RWPE2 (cell line): ENCODE measurements around the gene KIF6.

Source experiments
- ATAC-seq: fragments of 200-7000 bp; cut with Tn5 transposase; 3 replicates; pipeline ENCODE4 v1.9.1; 2021; ENCODE audit warnings: low read depth
- DNase-seq: peaks from one replicate; pipeline ENCODE4 v3.0.0-alpha.2; 2020; ENCODE audit warnings: low spot score
- H3K27ac ChIP-seq: fragments of 450-650 bp; 2 replicates; pipeline ENCODE4 v1.5.1; 2017; ENCODE audit warnings: mild to moderate bottlenecking; ENCODE audit not compliant: poor library complexity, severe bottlenecking
- H3K27me3 ChIP-seq: fragments of 250-450 bp; sonication (Bioruptor Pico); 2 replicates; pipeline ENCODE4 v1.5.1; 2021; ENCODE audit warnings: mild to moderate bottlenecking, moderate library complexity; ENCODE audit not compliant: insufficient read depth, poor library complexity, severe bottlenecking
- H3K36me3 ChIP-seq: fragments of 250-450 bp; sonication (Bioruptor Pico); 2 replicates; pipeline ENCODE4 v1.5.1; 2020; ENCODE audit warnings: low read depth, mild to moderate bottlenecking, moderate library complexity
- H3K4me1 ChIP-seq: fragments of 250-450 bp; sonication (Bioruptor Pico); 2 replicates; pipeline ENCODE4 v1.5.1; 2021; ENCODE audit warnings: mild to moderate bottlenecking, moderate library complexity; ENCODE audit not compliant: insufficient read depth, poor library complexity, severe bottlenecking
- H3K4me3 ChIP-seq: fragments of 250-450 bp; sonication (Bioruptor Pico); 2 replicates; pipeline ENCODE4 v1.5.1; 2021; ENCODE audit warnings: mild to moderate bottlenecking, moderate library complexity; ENCODE audit not compliant: severe bottlenecking
- H3K9me3 ChIP-seq: fragments of 250-450 bp; sonication (Bioruptor Pico); 2 replicates; pipeline ENCODE4 v1.5.1; 2021; ENCODE audit warnings: mild to moderate bottlenecking, moderate library complexity; ENCODE audit not compliant: severe bottlenecking
- TF ChIP-seq, protein P1 (sequence below): fragments of 450-650 bp; IDR thresholded peaks from one replicate; pipeline ENCODE4 v1.5.1; 2017; ENCODE audit warnings: mild to moderate bottlenecking, moderate library complexity; ENCODE audit not compliant: poor library complexity, severe bottlenecking

Gene KIF6

DNA sequence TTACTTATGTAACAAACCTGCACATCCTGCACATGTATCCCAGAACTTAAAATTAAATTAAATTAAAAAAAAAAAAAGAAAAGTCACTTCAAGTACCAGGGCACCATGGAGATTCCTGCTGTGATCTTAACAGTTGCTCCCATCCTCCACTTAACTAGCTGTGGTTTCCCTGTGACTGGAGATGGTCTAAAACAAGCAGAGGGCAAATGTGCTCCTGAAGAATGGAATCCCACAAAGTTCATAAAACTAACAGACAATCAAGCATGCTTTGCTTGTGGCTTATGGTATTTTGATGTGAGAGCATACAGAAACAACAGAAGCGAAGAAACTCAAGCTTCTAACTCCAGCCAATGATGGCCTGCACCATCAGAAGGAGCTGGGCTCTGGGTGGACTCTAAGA lies 249.1 kb downstream of the KIF6 start:
- no peak for ATAC-seq
- no peaks in the 10 kb centered on the region for H3K27me3 ChIP-seq
- H3K4me3 ChIP-seq: no peak overlapping the region
- H3K27ac ChIP-seq: no peak overlapping the region
- no peaks in the 10 kb centered on the region for H3K4me1 ChIP-seq
- no peaks in the 10 kb centered on the region for H3K9me3 ChIP-seq
- DNase-seq: no peak
- no peaks in the 10 kb centered on the region for H3K36me3 ChIP-seq
- TF ChIP-seq, protein P1, sequence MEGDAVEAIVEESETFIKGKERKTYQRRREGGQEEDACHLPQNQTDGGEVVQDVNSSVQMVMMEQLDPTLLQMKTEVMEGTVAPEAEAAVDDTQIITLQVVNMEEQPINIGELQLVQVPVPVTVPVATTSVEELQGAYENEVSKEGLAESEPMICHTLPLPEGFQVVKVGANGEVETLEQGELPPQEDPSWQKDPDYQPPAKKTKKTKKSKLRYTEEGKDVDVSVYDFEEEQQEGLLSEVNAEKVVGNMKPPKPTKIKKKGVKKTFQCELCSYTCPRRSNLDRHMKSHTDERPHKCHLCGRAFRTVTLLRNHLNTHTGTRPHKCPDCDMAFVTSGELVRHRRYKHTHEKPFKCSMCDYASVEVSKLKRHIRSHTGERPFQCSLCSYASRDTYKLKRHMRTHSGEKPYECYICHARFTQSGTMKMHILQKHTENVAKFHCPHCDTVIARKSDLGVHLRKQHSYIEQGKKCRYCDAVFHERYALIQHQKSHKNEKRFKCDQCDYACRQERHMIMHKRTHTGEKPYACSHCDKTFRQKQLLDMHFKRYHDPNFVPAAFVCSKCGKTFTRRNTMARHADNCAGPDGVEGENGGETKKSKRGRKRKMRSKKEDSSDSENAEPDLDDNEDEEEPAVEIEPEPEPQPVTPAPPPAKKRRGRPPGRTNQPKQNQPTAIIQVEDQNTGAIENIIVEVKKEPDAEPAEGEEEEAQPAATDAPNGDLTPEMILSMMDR: no peak

GRCh38 chr6:39471954-39472659 lies 253.1 kb downstream of the KIF6 start:
- no peak for DNase-seq
- H3K27ac ChIP-seq: no peak overlapping the region
- H3K27me3 ChIP-seq: no peaks in the 10 kb centered on the region
- TF ChIP-seq, protein P1: no peak
- H3K36me3 ChIP-seq: no peaks in the 10 kb centered on the region
- H3K4me3 ChIP-seq: no peak overlapping the region
- H3K9me3 ChIP-seq: no peaks in the 10 kb centered on the region
- ATAC-seq: no peak
- no peaks in the 10 kb centered on the region for H3K4me1 ChIP-seq

DNA sequence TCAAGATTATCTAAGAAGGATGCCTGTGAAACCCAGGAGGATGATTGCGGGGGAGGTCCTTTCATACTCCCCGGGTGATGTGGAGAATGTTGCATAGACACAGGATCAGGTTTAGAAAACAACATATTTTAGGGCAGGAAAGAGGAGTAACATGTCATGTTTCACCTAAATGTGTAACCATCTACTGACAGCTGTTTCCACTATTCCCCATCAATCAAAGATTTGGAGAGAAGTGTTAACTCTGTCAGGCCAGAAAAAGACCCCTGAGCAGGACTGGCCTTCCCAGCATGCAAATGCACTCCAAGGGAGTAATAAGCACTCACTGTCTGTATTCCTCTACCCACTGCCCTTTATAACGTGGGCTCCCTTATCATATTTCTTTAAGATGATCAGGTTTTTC lies 254.7 kb downstream of the KIF6 start:
- no peak for ATAC-seq
- no peak overlapping the region for H3K27ac ChIP-seq
- TF ChIP-seq, protein P1: no peak

GRCh38 chr6:39468385-39468784 lies 256.8 kb downstream of the KIF6 start:
- Histone ChIP-seq H3K36me3 (no peaks in the 10 kb centered on the region), H3K27ac (no peak overlapping the region), H3K4me3 (no peak overlapping the region), H3K27me3 (no peaks in the 10 kb centered on the region), H3K4me1 (no peaks in the 10 kb centered on the region), H3K9me3 (no peaks in the 10 kb centered on the region)
- no peak for DNase-seq
- no peak for ATAC-seq
- TF ChIP-seq, protein P1: no peak

More for the DNA sequence above, 254.7 kb downstream of the KIF6 start:
- Histone ChIP-seq H3K4me3 (no peak overlapping the region), H3K4me1 (no peaks in the 10 kb centered on the region), H3K27me3 (no peaks in the 10 kb centered on the region), H3K9me3 (no peaks in the 10 kb centered on the region), H3K36me3 (no peaks in the 10 kb centered on the region)
- no peak for DNase-seq

DNA sequence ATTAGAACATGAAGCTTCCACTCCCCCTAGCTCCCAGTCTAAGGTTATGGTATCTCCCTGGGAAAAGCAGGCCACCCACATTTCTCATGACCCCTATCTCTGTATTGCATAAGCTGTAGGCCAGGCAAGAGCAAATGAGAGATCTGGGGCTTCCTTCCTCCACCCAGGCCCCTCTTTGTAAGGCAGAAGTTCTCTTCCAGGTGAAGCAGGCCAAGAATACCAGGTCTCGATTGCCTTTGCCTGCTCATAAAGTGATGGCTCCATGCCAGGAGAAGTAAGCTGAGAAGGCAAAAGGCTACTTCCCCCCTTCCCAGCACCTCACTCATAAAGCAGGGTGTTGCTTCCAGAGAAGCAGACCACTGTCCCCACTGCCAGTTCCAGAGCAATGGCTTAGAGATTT lies 258.6 kb downstream of the KIF6 start:
- H3K4me3 ChIP-seq: no peak overlapping the region
- DNase-seq (no peak), ATAC-seq (no peak)
- H3K27ac ChIP-seq: no peak overlapping the region
- no peaks in the 10 kb centered on the region for H3K36me3 ChIP-seq
- H3K4me1 ChIP-seq: no peaks in the 10 kb centered on the region
- no peaks in the 10 kb centered on the region for H3K27me3 ChIP-seq
- TF ChIP-seq, protein P1: no peak
- H3K9me3 ChIP-seq: no peaks in the 10 kb centered on the region
